GM19324 (cell line): ENCODE results near the gene PHACTR4.
"Not testable (repeated sequence)": the region's sequence is repeated elsewhere in the genome, so short reads cannot be mapped to it uniquely, and the experiment has no call there.

Source experiments
- ATAC-seq: cut with Tn5 transposase; IDR thresholded peaks from one replicate; pipeline ENCODE4 v1.9.1; 2021; ENCODE audit warnings: mild to moderate bottlenecking, moderate library complexity; ENCODE audit not compliant: unreplicated experiment, low FRiP score

Gene PHACTR4

GRCh38 chr1:28370239-28371009 is 884 bp downstream of the PHACTR4 start:
- ATAC-seq: peak; percentile 11

- ATAC-seq: no peak
Measured at GRCh38 chr1:28371010-28371377, 1.5 kb downstream of the PHACTR4 start.

GRCh38 chr1:28373450-28373849 is 3.9 kb downstream of the PHACTR4 start:
- ATAC-seq: not testable (repeated sequence)

- no peak for ATAC-seq
Measured at GRCh38 chr1:28374297-28374696, 4.8 kb downstream of the PHACTR4 start.

GRCh38 chr1:28375598-28375997 is 6.1 kb downstream of the PHACTR4 start:
- ATAC-seq: not testable (repeated sequence)

GRCh38 chr1:28376195-28376594 is 6.7 kb downstream of the PHACTR4 start:
- not testable (repeated sequence) for ATAC-seq

- ATAC-seq: no peak
Measured at GRCh38 chr1:28378906-28379305, 9.4 kb downstream of the PHACTR4 start.

GRCh38 chr1:28380394-28380793 is 10.9 kb downstream of the PHACTR4 start:
- ATAC-seq: no peak

GRCh38 chr1:28383785-28384184 is 14.2 kb downstream of the PHACTR4 start:
- not testable (repeated sequence) for ATAC-seq

- ATAC-seq: no peak
Measured at GRCh38 chr1:28392027-28392652, 22.6 kb downstream of the PHACTR4 start.

- no peak for ATAC-seq
Measured at GRCh38 chr1:28394136-28394535, 24.6 kb downstream of the PHACTR4 start.

GRCh38 chr1:28395181-28395580 is 25.6 kb downstream of the PHACTR4 start:
- ATAC-seq: no peak

GRCh38 chr1:28401760-28402159 is 32.2 kb downstream of the PHACTR4 start:
- ATAC-seq: no peak

GRCh38 chr1:28409090-28409489 is 39.5 kb downstream of the PHACTR4 start:
- no peak for ATAC-seq

- no peak for ATAC-seq
Measured at GRCh38 chr1:28411656-28412055, 42.1 kb downstream of the PHACTR4 start.

GRCh38 chr1:28412731-28413130 is 43.2 kb downstream of the PHACTR4 start:
- no peak for ATAC-seq

GRCh38 chr1:28416509-28417194 is 47.1 kb downstream of the PHACTR4 start:
- no peak for ATAC-seq

- no peak for ATAC-seq
Measured at GRCh38 chr1:28417441-28417922, 47.9 kb downstream of the PHACTR4 start.

- no peak for ATAC-seq
Measured at GRCh38 chr1:28417926-28418637, 48.5 kb downstream of the PHACTR4 start.

GRCh38 chr1:28421744-28422143 is 52.2 kb downstream of the PHACTR4 start:
- no peak for ATAC-seq

- no peak for ATAC-seq
Measured at GRCh38 chr1:28426831-28427230, 57.3 kb downstream of the PHACTR4 start.
